ENCODE results near the gene DUSP22. TPM values are rescaled to one million over a fixed set of nuclear protein-coding genes. Genes with fewer than 3 reads are reported as not detected.

DUSP22 gene
- total and polyA plus RNA-seq, 4 donors: 9.5 to 31.0 (median 20.1) TPM

DNA sequence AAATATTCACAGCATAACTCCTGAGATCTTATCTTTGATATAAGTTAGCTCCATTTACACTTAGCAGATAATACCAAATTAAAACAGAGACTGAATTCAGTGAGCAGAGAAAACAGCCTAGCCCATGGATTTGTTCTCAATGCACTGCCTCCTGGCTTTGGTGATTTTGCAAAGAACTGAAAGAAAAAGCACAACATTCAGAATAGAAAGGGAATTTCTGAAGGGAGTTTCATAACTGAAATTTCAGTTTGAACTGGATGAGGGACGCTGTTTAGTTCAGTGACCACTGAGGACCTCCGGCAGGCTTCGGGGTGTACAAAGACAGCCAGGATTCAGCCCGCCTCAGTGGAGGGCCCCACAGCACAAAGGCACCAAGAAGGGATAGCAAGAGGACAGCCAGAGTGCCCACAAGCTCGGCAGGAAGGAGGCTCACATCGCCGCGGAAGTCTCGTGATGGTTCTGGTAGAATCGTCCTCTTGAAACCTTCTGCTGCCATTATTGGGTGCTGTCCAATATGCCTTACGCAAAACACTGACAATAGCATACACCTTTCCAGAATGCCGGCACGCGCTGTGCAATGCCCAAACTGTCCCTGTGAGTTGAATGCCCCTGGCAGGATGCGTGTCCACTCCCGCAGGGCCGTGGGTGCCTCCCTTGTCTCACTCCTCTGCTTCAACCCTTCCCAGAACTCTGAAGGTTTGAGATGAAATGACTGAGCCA lies 89.6 kb downstream of the DUSP22 start:
- Histone ChIP-seq H3K27me3 (ENCODE audit: control insufficient read depth in 4 of 4, insufficient read depth in 4 of 4, low read length in 3 of 4) (peaks cover 0 to 3% (median 0%) of the 10 kb centered on the region in 4 donors), H3K9me3 (ENCODE audit: control insufficient read depth in 4 of 4, low read length in 3 of 4) (no peaks in the 10 kb centered on the region), H3K27ac (ENCODE audit: low read depth in 1 of 2, low read length in 2 of 2) (no peak overlapping the region), H3K4me1 (ENCODE audit: control insufficient read depth in 4 of 4, insufficient read depth in 4 of 4, low read length in 3 of 4) (no peaks in the 10 kb centered on the region), H3K9ac (ENCODE audit: low read depth in 1 of 2, low read length in 2 of 2) (no peak overlapping the region), H3K36me3 (ENCODE audit: control insufficient read depth in 4 of 4, insufficient read depth in 3 of 4, low read depth in 1 of 4, low read length in 3 of 4) (no peaks in the 10 kb centered on the region), H3K4me3 (ENCODE audit: low read depth in 1 of 3, low read length in 3 of 3) (no peak overlapping the region)
- TF ChIP-seq, protein P1, sequence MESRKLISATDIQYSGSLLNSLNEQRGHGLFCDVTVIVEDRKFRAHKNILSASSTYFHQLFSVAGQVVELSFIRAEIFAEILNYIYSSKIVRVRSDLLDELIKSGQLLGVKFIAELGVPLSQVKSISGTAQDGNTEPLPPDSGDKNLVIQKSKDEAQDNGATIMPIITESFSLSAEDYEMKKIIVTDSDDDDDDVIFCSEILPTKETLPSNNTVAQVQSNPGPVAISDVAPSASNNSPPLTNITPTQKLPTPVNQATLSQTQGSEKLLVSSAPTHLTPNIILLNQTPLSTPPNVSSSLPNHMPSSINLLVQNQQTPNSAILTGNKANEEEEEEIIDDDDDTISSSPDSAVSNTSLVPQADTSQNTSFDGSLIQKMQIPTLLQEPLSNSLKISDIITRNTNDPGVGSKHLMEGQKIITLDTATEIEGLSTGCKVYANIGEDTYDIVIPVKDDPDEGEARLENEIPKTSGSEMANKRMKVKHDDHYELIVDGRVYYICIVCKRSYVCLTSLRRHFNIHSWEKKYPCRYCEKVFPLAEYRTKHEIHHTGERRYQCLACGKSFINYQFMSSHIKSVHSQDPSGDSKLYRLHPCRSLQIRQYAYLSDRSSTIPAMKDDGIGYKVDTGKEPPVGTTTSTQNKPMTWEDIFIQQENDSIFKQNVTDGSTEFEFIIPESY (IDR thresholded peaks at IDR 0.05): no peak
- TF ChIP-seq JUND (IDR thresholded peaks at IDR 0.05): no peak
- TF ChIP-seq HNF4A (conservative IDR thresholded peaks at IDR 0.05): no peak
- TF ChIP-seq TAF1 (conservative IDR thresholded peaks at IDR 0.05): no peak
- no peak for TF ChIP-seq NR2F2 (IDR thresholded peaks at IDR 0.05)
- no peak for TF ChIP-seq GABPA (IDR thresholded peaks at IDR 0.05 in 1 of 2, conservative IDR thresholded peaks at IDR 0.05 in 1 of 2)
- TF ChIP-seq, protein P2, sequence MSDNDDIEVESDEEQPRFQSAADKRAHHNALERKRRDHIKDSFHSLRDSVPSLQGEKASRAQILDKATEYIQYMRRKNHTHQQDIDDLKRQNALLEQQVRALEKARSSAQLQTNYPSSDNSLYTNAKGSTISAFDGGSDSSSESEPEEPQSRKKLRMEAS (IDR thresholded peaks at IDR 0.05): no peak
- TF ChIP-seq SP1 (IDR thresholded peaks at IDR 0.05): no peak
- no peak for TF ChIP-seq RXRA (IDR thresholded peaks at IDR 0.05)
- TF ChIP-seq EGR1 (IDR thresholded peaks at IDR 0.05; ENCODE audit: low read depth in 2 of 2): no peak
- TF ChIP-seq YY1 (IDR thresholded peaks at IDR 0.05): no peak
- TF ChIP-seq, protein P3, sequence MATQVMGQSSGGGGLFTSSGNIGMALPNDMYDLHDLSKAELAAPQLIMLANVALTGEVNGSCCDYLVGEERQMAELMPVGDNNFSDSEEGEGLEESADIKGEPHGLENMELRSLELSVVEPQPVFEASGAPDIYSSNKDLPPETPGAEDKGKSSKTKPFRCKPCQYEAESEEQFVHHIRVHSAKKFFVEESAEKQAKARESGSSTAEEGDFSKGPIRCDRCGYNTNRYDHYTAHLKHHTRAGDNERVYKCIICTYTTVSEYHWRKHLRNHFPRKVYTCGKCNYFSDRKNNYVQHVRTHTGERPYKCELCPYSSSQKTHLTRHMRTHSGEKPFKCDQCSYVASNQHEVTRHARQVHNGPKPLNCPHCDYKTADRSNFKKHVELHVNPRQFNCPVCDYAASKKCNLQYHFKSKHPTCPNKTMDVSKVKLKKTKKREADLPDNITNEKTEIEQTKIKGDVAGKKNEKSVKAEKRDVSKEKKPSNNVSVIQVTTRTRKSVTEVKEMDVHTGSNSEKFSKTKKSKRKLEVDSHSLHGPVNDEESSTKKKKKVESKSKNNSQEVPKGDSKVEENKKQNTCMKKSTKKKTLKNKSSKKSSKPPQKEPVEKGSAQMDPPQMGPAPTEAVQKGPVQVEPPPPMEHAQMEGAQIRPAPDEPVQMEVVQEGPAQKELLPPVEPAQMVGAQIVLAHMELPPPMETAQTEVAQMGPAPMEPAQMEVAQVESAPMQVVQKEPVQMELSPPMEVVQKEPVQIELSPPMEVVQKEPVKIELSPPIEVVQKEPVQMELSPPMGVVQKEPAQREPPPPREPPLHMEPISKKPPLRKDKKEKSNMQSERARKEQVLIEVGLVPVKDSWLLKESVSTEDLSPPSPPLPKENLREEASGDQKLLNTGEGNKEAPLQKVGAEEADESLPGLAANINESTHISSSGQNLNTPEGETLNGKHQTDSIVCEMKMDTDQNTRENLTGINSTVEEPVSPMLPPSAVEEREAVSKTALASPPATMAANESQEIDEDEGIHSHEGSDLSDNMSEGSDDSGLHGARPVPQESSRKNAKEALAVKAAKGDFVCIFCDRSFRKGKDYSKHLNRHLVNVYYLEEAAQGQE (IDR thresholded peaks at IDR 0.05): no peak
- TF ChIP-seq RAD21 (IDR thresholded peaks at IDR 0.05): no peak
- TF ChIP-seq HNF4G (IDR thresholded peaks at IDR 0.05): no peak
- no peak for DNase-seq (ENCODE audit: low spot score)
- 89% methylated on average over 17 of the region's 17 CpGs for WGBS

DNA sequence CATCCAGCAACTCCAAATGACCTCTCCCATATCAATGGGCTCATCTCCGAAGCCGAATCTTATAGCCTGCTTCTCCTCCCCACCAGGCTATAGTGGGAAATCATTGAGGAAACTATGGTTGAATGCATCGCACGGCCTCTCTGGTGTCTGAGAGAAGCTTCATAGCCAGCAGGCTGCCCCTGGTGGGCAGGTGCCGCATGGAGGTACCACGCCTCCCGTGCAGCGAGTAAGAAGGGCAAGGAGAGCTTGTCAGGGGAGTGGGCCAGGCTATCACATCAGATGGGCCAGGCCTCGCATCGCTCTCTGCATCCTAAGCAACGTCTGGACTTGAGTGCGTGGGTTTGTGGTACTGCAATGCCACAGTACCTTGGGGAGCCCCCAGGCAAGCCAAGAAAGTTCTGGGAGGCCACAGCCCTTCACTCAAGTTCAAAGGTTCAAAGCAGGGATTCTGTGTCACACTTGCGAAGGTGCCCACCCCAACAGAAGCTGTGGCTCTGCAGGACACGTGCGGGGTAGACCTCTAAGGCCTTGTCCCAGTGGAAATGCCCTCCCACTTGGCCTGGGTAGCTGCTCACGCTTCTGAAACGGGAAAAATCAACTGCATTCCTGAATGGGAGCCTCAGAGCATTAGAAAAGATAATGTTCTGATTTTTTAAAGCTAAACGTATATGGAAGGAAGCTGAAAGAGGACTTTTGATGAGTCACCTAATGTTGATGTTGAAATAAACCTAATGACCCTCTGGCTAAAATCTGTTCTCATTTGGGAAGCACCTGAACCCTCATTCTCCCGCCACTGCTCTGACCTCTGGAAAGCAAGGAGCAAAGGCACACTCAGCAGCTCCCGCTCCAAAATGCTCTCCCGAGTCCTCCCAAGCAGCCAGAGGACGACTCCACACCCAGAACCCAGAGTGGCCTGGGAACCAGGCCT lies 90.9 kb downstream of the DUSP22 start:
- WGBS: 90% methylated on average over 22 of the region's 22 CpGs
- Histone ChIP-seq H3K9me3 (ENCODE audit: control insufficient read depth in 4 of 4, low read length in 3 of 4) (no peaks in the 10 kb centered on the region), H3K4me3 (ENCODE audit: low read depth in 1 of 3, low read length in 3 of 3) (no peak overlapping the region), H3K27ac (ENCODE audit: low read depth in 1 of 2, low read length in 2 of 2) (no peak overlapping the region), H3K27me3 (ENCODE audit: control insufficient read depth in 4 of 4, insufficient read depth in 4 of 4, low read length in 3 of 4) (peaks cover 0 to 3% (median 0%) of the 10 kb centered on the region in 4 donors), H3K36me3 (ENCODE audit: control insufficient read depth in 4 of 4, insufficient read depth in 3 of 4, low read depth in 1 of 4, low read length in 3 of 4) (no peaks in the 10 kb centered on the region), H3K4me1 (ENCODE audit: control insufficient read depth in 4 of 4, insufficient read depth in 4 of 4, low read length in 3 of 4) (peaks cover 0 to 4% (median 1%) of the 10 kb centered on the region in 4 donors), H3K9ac (ENCODE audit: low read depth in 1 of 2, low read length in 2 of 2) (no peak overlapping the region)
- DNase-seq (ENCODE audit: low spot score): no peak
- TF ChIP-seq, protein P2 (IDR thresholded peaks at IDR 0.05): no peak
- TF ChIP-seq SP1 (IDR thresholded peaks at IDR 0.05) (no peak), JUND (IDR thresholded peaks at IDR 0.05) (no peak), TAF1 (conservative IDR thresholded peaks at IDR 0.05) (no peak), FOXA1 (IDR thresholded peaks at IDR 0.05) (no peak), YY1 (IDR thresholded peaks at IDR 0.05) (no peak)
- TF ChIP-seq, protein P3 (IDR thresholded peaks at IDR 0.05): no peak
- TF ChIP-seq, protein P1 (IDR thresholded peaks at IDR 0.05): no peak
